Urothelium cell line (cell line): ENCODE results near the gene GADD45GIP1.

Experiments
- DNase-seq: peaks from one replicate; pipeline ENCODE4 v3.0.0; 2011; ENCODE audit warnings: low spot score, mixed read lengths
- FAIRE-seq: peaks from 2 replicates; lab custom pipeline; 2011; peaks lifted over from hg19 to GRCh38; lab: Jason Lieb, UNC

The GADD45GIP1 gene

DNA sequence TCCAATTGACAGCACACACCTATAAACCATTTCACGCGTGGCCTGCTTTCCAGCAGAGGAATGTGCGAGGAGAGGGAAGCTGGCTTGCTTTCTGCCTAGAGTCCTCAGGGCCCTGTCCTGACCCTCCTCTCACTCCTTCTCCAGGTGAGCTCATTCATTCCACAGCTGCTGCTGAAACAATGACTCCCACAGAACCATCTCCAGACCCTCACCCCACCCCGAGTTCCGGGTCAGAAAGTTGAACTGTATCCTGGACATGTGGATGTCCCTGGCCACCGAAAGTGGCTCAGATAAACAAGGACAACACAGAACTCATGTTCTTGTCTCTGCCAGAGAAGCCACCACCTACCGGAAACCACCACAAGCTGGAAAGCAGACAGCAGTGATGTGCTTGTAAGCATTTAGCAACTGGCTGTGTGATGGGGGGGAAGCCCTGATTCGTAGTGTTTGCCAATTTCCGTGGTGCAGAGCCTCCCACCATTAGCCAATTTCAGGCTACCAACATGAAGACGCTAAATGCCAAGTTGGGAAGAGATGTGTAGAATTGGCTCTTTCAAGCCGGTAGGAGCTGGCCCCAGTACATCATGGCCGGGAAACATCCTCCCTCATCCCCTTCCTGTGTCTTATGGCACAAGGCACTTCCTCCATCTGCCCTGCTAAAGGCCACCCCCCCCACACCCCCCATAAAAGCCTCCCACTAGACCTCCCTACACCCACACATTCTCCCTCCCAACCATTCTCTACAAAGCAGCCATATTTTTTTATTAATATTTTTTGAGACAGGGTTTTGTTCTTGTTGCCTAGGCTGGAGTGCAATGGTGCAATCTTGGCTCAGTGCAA, 43.0 kb downstream of the GADD45GIP1 start:
- no peak for DNase-seq
- FAIRE-seq: no peak

DNA sequence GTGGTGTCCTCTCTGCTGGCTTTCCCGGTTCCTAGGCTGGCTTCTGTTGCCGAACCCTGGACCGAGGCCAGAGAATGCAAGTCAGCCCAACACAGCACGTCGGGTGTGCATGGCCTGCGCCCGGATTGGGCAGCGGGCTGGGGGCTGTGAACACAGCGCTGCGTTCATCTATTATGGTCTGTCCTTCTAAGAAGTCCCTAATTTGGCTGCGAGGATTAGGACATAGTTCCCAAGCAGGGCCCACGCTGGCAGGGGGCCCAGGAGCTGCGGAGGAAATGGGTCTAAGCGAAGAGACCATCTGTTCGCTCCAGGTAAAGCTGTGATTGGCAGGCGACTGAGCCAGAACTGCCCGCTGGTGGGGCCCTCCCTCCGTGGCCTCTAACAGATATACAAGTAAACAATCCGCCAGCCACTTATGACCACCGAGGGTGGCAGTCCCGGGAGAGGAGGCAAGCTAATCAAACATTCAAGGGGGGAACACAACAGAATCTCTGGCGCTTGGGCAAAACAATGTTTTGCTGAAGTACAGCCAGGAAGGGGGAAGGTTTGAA, 43.9 kb downstream of the GADD45GIP1 start:
- FAIRE-seq (no peak), DNase-seq (no peak)

DNA sequence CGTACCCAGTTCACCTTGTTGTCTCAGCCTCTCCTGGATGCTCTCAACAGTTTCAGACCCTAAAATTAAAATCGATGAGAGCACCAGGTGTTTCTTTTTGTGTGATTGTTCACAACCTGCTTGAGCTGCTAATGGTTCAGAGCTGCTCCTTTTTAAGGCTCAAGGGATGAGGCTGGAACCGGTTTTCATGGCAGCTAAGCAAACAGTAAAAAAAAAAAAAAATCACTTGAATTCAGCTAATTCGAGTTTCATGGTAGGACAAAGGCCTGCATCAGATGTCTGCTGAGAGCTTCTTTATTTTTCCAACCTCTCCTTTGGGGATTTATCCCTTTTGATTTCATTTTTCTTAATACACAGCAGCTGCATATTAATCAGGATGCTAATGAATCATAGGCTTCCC, 44.5 kb downstream of the GADD45GIP1 start:
- DNase-seq: no peak
- FAIRE-seq: no peak

DNA sequence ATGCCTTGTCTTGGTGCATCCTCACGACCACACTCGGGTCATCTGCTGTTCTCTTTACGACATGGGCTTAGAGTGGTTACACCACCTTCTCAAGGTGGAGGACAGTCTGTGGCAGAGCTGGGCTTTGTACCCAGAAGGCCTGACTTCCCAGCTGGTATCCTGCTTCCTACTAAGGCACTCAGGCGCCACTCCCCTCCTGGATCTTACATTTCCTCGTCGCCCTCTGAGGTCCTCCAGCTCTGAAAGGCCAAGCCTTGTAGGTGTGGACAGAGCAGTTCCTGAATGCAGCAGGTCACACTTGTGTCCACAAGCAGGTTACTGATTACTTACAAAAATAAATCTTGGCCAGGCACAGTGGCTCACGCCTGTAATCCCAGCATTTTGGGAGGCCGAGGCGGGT, 49.9 kb downstream of the GADD45GIP1 start:
- FAIRE-seq (no peak), DNase-seq (no peak)
